Gastroesophageal sphincter (tissue), 4 donors: ENCODE measurements around the gene ACVR1B. TPM values are rescaled to one million over a fixed set of nuclear protein-coding genes. Genes with fewer than 3 reads are reported as not detected.

Experiments used
- ATAC-seq: fragments of 150-250 bp; one replicate; pipeline ENCODE4 v1.9.1; 2016; ENCODE audit warnings: mild to moderate bottlenecking, moderate library complexity
- H3K27ac ChIP-seq, 4 donors: fragments of 200-600 bp; sonication (generic) in 3 of 4; 1 replicate in 3 of 4; 2 replicates in 1 of 4; pipeline ENCODE4 v1.5.1; 2016 to 2019
- H3K27me3 ChIP-seq: fragments of 200-600 bp; sonication (generic); one replicate; pipeline ENCODE4 v1.5.1; 2019
- H3K36me3 ChIP-seq, 2 donors: fragments of 200-600 bp; sonication (generic); one replicate each; pipeline ENCODE4 v1.5.1; 2019; ENCODE audit warnings: control low read depth in 1 of 2
- H3K4me1 ChIP-seq, 3 donors: fragments of 200-600 bp; sonication (generic); 1 replicate in 2 of 3; 2 replicates in 1 of 3; pipeline ENCODE4 v1.5.1; 2016 to 2019; ENCODE audit warnings: control low read depth in 2 of 3
- H3K4me3 ChIP-seq, 2 donors: fragments of 200-600 bp; sonication (generic); one replicate each; pipeline ENCODE4 v1.5.1; 2019; ENCODE audit warnings: mild to moderate bottlenecking in 1 of 2, moderate library complexity in 1 of 2
- H3K9me3 ChIP-seq, 3 donors: fragments of 200-600 bp; sonication (generic); one replicate each; pipeline ENCODE4 v1.5.1; 2017 to 2019; ENCODE audit warnings: control low read depth in 2 of 3
- CTCF ChIP-seq, 4 experiments: fragments of 200-600 bp in 2 of 4; fragments of 450-650 bp in 2 of 4; sonication (generic) in 1 of 4; IDR thresholded peaks; one replicate each; pipeline ENCODE4 v1.5.1; 2017 to 2019; ENCODE audit warnings: antibody characterized with exemption in 4 of 4, mild to moderate bottlenecking in 2 of 4, moderate library complexity in 2 of 4
- EP300 ChIP-seq: sonication (generic); formaldehyde crosslinking; IDR thresholded peaks from one replicate; pipeline ENCODE4 v1.6.1; 2017; ENCODE audit warnings: antibody characterized with exemption, mild to moderate bottlenecking
- POLR2A ChIP-seq, 2 donors: fragments of 450-650 bp; IDR thresholded peaks; one replicate each; pipeline ENCODE4 v1.6.1; 2017; ENCODE audit warnings: antibody characterized with exemption in 2 of 2, mild to moderate bottlenecking in 2 of 2, moderate library complexity in 1 of 2
- POLR2AphosphoS5 ChIP-seq: sonication (generic); formaldehyde crosslinking; IDR thresholded peaks from one replicate; pipeline ENCODE4 v1.6.1; 2017; ENCODE audit warnings: antibody characterized with exemption
- WGBS, 2 donors: methylation state at CpG; one replicate each; pipeline ENCODE4 v1.1.5; 2018; ENCODE audit warnings: low coverage in 1 of 2; 5-methylcytosine and 5-hydroxymethylcytosine counted together
- total RNA-seq, 4 donors: library from RNA; depleted of rRNA; stranded (reverse); fragments of >200 nt; gene quantifications; one replicate each; pipeline ENCODE4 v1.1.0, GENCODE V29; 2016

ACVR1B gene
- total RNA-seq, 4 donors from 2014 or later: 6.5 to 17.9 (median 10.5) TPM

GRCh38 chr12:52018433-52019112, 67.1 kb downstream of the ACVR1B start:
- no peaks in the 10 kb centered on the region for H3K27me3 ChIP-seq
- no peak overlapping the region for H3K4me3 ChIP-seq
- no peak for ATAC-seq
- 62% methylated on average over 2 of the region's 4 CpGs; no CpG with 5 or more reads in 1 of the 2 donors for WGBS, 2 donors
- TF ChIP-seq EP300 (no peak), POLR2A (IDR thresholded peaks at IDR 0.05) (no peak), CTCF (IDR thresholded peaks at IDR 0.05) (no peak), POLR2AphosphoS5 (no peak)
- H3K36me3 ChIP-seq: peaks cover 0 to 20% of the 10 kb centered on the region in 2 donors
- no peaks in the 10 kb centered on the region for H3K9me3 ChIP-seq
- H3K4me1 ChIP-seq: peaks cover 0 to 23% (median 6%) of the 10 kb centered on the region in 3 donors
- no peak overlapping the region for H3K27ac ChIP-seq

GRCh38 chr12:52019113-52019770, 67.7 kb downstream of the ACVR1B start:
- Histone ChIP-seq H3K36me3 (peaks cover 0 to 13% of the 10 kb centered on the region in 2 donors), H3K9me3 (no peaks in the 10 kb centered on the region), H3K27me3 (no peaks in the 10 kb centered on the region), H3K4me1 (peaks cover 0 to 30% (median 11%) of the 10 kb centered on the region in 3 donors), H3K4me3 (no peak overlapping the region), H3K27ac (no peak overlapping the region)
- TF ChIP-seq EP300 (no peak), CTCF (IDR thresholded peaks at IDR 0.05) (peak in 1 of 4 experiments; percentile 3)
- no peak for ATAC-seq
- WGBS, 2 donors: 40 to 53% methylated on average over 1 to 7 of the region's 13 CpGs

- 26 to 46% methylated on average over 3 to 6 of the region's 9 CpGs for WGBS, 2 donors
- peaks cover 0 to under 1% of the 10 kb centered on the region in 2 donors for H3K36me3 ChIP-seq
- H3K4me1 ChIP-seq: peaks cover 0 to 40% (median 22%) of the 10 kb centered on the region in 3 donors
- no peak overlapping the region for H3K27ac ChIP-seq
- TF ChIP-seq CTCF (IDR thresholded peaks at IDR 0.05): peak in 3 of 4 experiments; percentile 42 to 73 (median 59)
- TF ChIP-seq POLR2AphosphoS5: no peak
- TF ChIP-seq POLR2A (IDR thresholded peaks at IDR 0.05): no peak
- TF ChIP-seq EP300: no peak
- no peaks in the 10 kb centered on the region for H3K27me3 ChIP-seq
- no peaks in the 10 kb centered on the region for H3K9me3 ChIP-seq
- H3K4me3 ChIP-seq: no peak overlapping the region
- ATAC-seq: peak; percentile 17
Measured at GRCh38 chr12:52020539-52021336, 69.2 kb downstream of the ACVR1B start.

GRCh38 chr12:52022841-52023181, 71.3 kb downstream of the ACVR1B start:
- Histone ChIP-seq H3K4me3 (peak overlapping the region; percentile 50 to 62), H3K9me3 (no peaks in the 10 kb centered on the region), H3K4me1 (peaks cover 0 to 60% (median 39%) of the 10 kb centered on the region in 3 donors), H3K36me3 (no peaks in the 10 kb centered on the region), H3K27ac (peak overlapping the region in 3 of 4 donors; percentile 28 to 93 (median 38)), H3K27me3 (no peaks in the 10 kb centered on the region)
- no CpG with 5 or more reads among the region's 14 CpGs for WGBS, 2 donors
- ATAC-seq: no peak
- no peak for TF ChIP-seq EP300

- Histone ChIP-seq H3K36me3 (no peaks in the 10 kb centered on the region), H3K27ac (peak overlapping the region in 3 of 4 donors; percentile 41 to 93 (median 91)), H3K9me3 (no peaks in the 10 kb centered on the region), H3K27me3 (no peaks in the 10 kb centered on the region), H3K4me3 (peak overlapping the region; percentile 50 to 62), H3K4me1 (peaks cover 0 to 60% (median 39%) of the 10 kb centered on the region in 3 donors)
- ATAC-seq: peak; percentile 65
- WGBS, 2 donors: no CpG with 5 or more reads among the region's 70 CpGs
- TF ChIP-seq CTCF (IDR thresholded peaks at IDR 0.05) (peak in 3 of 4 experiments; percentile 97 to 99 (median 98)), POLR2AphosphoS5 (no peak)
Measured at GRCh38 chr12:52023182-52023975, 71.9 kb downstream of the ACVR1B start.
